Activated naive CD8-positive, alpha-beta T cell (primary cell): Measurements from ENCODE around the gene KCNH1.
"Not testable (repeated sequence)": the region's sequence is repeated elsewhere in the genome, so short reads cannot be mapped to it uniquely, and the experiment has no call there.

ENCODE experiments used
- H3K27ac Mint-ChIP-seq: one replicate; pipeline ENCODE4 v1.8.0; 2021; ENCODE audit warnings: mixed read lengths
- H3K27me3 Mint-ChIP-seq: one replicate; pipeline ENCODE4 v1.8.0; 2021; ENCODE audit warnings: mixed read lengths
- H3K36me3 Mint-ChIP-seq: one replicate; pipeline ENCODE4 v1.8.0; 2021; ENCODE audit warnings: mixed read lengths
- H3K4me1 Mint-ChIP-seq: one replicate; pipeline ENCODE4 v1.8.0; 2021; ENCODE audit warnings: low read depth, mixed read lengths
- H3K4me3 Mint-ChIP-seq: one replicate; pipeline ENCODE4 v1.8.0; 2021; ENCODE audit warnings: mild to moderate bottlenecking, mixed read lengths
- H3K9me3 Mint-ChIP-seq: one replicate; pipeline ENCODE4 v1.8.0; 2021; ENCODE audit warnings: low read depth, mixed read lengths

KCNH1 gene

GRCh38 chr1:210669951-210670350, 464.0 kb downstream of the KCNH1 start:
- no peak overlapping the region for H3K27ac Mint-ChIP-seq
- no peaks in the 10 kb centered on the region for H3K9me3 Mint-ChIP-seq
- H3K27me3 Mint-ChIP-seq: no peaks in the 10 kb centered on the region
- H3K36me3 Mint-ChIP-seq: no peaks in the 10 kb centered on the region
- H3K4me3 Mint-ChIP-seq: no peak overlapping the region
- no peaks in the 10 kb centered on the region for H3K4me1 Mint-ChIP-seq

GRCh38 chr1:210663730-210664573, 470.0 kb downstream of the KCNH1 start:
- no peaks in the 10 kb centered on the region for H3K9me3 Mint-ChIP-seq
- no peaks in the 10 kb centered on the region for H3K27me3 Mint-ChIP-seq
- H3K4me1 Mint-ChIP-seq: peaks cover 4% of the 10 kb centered on the region
- H3K36me3 Mint-ChIP-seq: no peaks in the 10 kb centered on the region
- no peak overlapping the region for H3K4me3 Mint-ChIP-seq
- no peak overlapping the region for H3K27ac Mint-ChIP-seq

GRCh38 chr1:210662291-210663050, 471.5 kb downstream of the KCNH1 start:
- Mint-ChIP-seq H3K4me1 (peaks cover 4% of the 10 kb centered on the region), H3K9me3 (no peaks in the 10 kb centered on the region), H3K27ac (no peak overlapping the region), H3K27me3 (no peaks in the 10 kb centered on the region), H3K4me3 (no peak overlapping the region), H3K36me3 (no peaks in the 10 kb centered on the region)

GRCh38 chr1:210661520-210661919, 472.4 kb downstream of the KCNH1 start:
- H3K27ac Mint-ChIP-seq, H3K4me1 Mint-ChIP-seq, H3K36me3 Mint-ChIP-seq, H3K27me3 Mint-ChIP-seq, H3K4me3 Mint-ChIP-seq, H3K9me3 Mint-ChIP-seq: not testable (repeated sequence)

GRCh38 chr1:210657806-210658205, 476.1 kb downstream of the KCNH1 start:
- no peak overlapping the region for H3K4me3 Mint-ChIP-seq
- H3K27me3 Mint-ChIP-seq: no peaks in the 10 kb centered on the region
- H3K4me1 Mint-ChIP-seq: no peaks in the 10 kb centered on the region
- H3K9me3 Mint-ChIP-seq: no peaks in the 10 kb centered on the region
- H3K36me3 Mint-ChIP-seq: no peaks in the 10 kb centered on the region
- no peak overlapping the region for H3K27ac Mint-ChIP-seq

GRCh38 chr1:210655511-210655910, 478.4 kb downstream of the KCNH1 start:
- no peaks in the 10 kb centered on the region for H3K36me3 Mint-ChIP-seq
- H3K27ac Mint-ChIP-seq: no peak overlapping the region
- no peaks in the 10 kb centered on the region for H3K4me1 Mint-ChIP-seq
- peaks cover 1% of the 10 kb centered on the region for H3K27me3 Mint-ChIP-seq
- H3K4me3 Mint-ChIP-seq: no peak overlapping the region
- H3K9me3 Mint-ChIP-seq: no peaks in the 10 kb centered on the region

GRCh38 chr1:210654176-210654981, 479.6 kb downstream of the KCNH1 start:
- Mint-ChIP-seq H3K27me3 (peaks cover 1% of the 10 kb centered on the region), H3K36me3 (no peaks in the 10 kb centered on the region), H3K4me1 (no peaks in the 10 kb centered on the region), H3K9me3 (no peaks in the 10 kb centered on the region), H3K27ac (no peak overlapping the region), H3K4me3 (no peak overlapping the region)

GRCh38 chr1:210653771-210654170, 480.2 kb downstream of the KCNH1 start:
- Mint-ChIP-seq H3K4me1 (no peaks in the 10 kb centered on the region), H3K27me3 (peaks cover 1% of the 10 kb centered on the region)

GRCh38 chr1:210652329-210652954, 481.5 kb downstream of the KCNH1 start:
- H3K27ac Mint-ChIP-seq: no peak overlapping the region
- H3K4me3 Mint-ChIP-seq: no peak overlapping the region
- no peaks in the 10 kb centered on the region for H3K36me3 Mint-ChIP-seq
- peaks cover 1% of the 10 kb centered on the region for H3K27me3 Mint-ChIP-seq
- peaks cover 4% of the 10 kb centered on the region for H3K4me1 Mint-ChIP-seq
- H3K9me3 Mint-ChIP-seq: no peaks in the 10 kb centered on the region

More at GRCh38 chr1:210653771-210654170, 480.2 kb downstream of the KCNH1 start:
- H3K9me3 Mint-ChIP-seq: no peaks in the 10 kb centered on the region
- no peak overlapping the region for H3K4me3 Mint-ChIP-seq
- no peaks in the 10 kb centered on the region for H3K36me3 Mint-ChIP-seq
- no peak overlapping the region for H3K27ac Mint-ChIP-seq

GRCh38 chr1:210650403-210650802, 483.5 kb downstream of the KCNH1 start:
- Mint-ChIP-seq H3K27me3 (peaks cover 1% of the 10 kb centered on the region), H3K9me3 (no peaks in the 10 kb centered on the region), H3K27ac (no peak overlapping the region), H3K4me1 (peaks cover 4% of the 10 kb centered on the region), H3K4me3 (no peak overlapping the region), H3K36me3 (no peaks in the 10 kb centered on the region)

GRCh38 chr1:210648588-210649269, 485.2 kb downstream of the KCNH1 start:
- no peaks in the 10 kb centered on the region for H3K36me3 Mint-ChIP-seq

GRCh38 chr1:210647406-210648333, 486.3 kb downstream of the KCNH1 start:
- H3K9me3 Mint-ChIP-seq: no peaks in the 10 kb centered on the region
- no peak overlapping the region for H3K27ac Mint-ChIP-seq
- no peak overlapping the region for H3K4me3 Mint-ChIP-seq
- peaks cover 1% of the 10 kb centered on the region for H3K27me3 Mint-ChIP-seq
- H3K36me3 Mint-ChIP-seq: peaks cover 3% of the 10 kb centered on the region
- H3K4me1 Mint-ChIP-seq: peaks cover 4% of the 10 kb centered on the region

More at GRCh38 chr1:210648588-210649269, 485.2 kb downstream of the KCNH1 start:
- H3K27me3 Mint-ChIP-seq: peaks cover 1% of the 10 kb centered on the region
- no peak overlapping the region for H3K4me3 Mint-ChIP-seq
- no peaks in the 10 kb centered on the region for H3K9me3 Mint-ChIP-seq
- H3K4me1 Mint-ChIP-seq: peaks cover 4% of the 10 kb centered on the region
- H3K27ac Mint-ChIP-seq: no peak overlapping the region

- Mint-ChIP-seq H3K4me3 (no peak overlapping the region), H3K4me1 (peaks cover 4% of the 10 kb centered on the region), H3K27me3 (no peaks in the 10 kb centered on the region), H3K27ac (no peak overlapping the region), H3K9me3 (no peaks in the 10 kb centered on the region), H3K36me3 (peaks cover 3% of the 10 kb centered on the region)
These were observed 487.7 kb downstream of the KCNH1 start for GRCh38 chr1:210646258-210646616.
